ENCODE data around the gene FAM228B.

The FAM228B gene

DNA sequence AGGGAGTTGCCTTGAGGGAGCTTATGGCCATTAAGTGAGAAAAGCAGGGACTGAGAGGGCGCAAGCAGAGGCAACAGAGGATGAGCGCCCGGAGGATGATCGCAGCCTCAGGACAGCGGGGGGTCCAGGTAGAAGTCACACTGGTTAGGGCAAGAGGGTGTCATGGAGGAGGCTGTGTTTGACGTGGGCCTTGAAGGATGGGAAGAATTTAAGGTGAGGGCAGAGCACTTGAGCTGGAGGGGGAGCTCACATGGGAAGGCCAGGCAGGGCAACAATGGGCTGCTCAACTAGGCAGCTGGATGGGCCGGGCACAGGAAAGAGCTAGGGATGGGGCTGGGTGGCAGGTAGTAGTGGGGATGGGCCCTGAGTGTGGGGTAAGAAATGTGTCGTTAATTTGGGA is 83.4 kb downstream of the FAM228B start:
- no peak for DNase-seq

GRCh38 chr2:24207359-24207758 is 84.1 kb downstream of the FAM228B start:
- no peak for DNase-seq

DNA sequence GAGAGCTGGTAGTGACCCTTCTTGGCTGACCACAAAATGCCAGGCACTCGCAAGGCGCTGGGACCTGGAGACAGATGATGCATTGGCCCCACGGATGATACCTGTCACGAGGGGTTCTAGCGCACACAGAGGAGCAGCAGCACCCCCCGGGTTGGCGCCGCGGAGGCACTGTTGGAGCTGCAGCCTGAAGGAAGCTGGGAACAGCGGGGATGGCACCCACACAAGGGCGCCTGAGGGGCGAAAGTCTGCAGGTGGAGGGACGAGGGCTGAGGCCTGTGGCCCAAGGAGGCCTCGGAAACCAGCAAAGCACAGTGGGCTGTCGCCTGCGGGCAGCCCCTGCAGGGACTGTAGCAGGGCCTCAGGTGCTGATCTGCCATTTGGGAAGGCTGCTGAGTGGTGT is 85.2 kb downstream of the FAM228B start:
- DNase-seq, result no peak

GRCh38 chr2:24209389-24210105 is 86.3 kb downstream of the FAM228B start:
- DNase-seq, result no peak

DNA sequence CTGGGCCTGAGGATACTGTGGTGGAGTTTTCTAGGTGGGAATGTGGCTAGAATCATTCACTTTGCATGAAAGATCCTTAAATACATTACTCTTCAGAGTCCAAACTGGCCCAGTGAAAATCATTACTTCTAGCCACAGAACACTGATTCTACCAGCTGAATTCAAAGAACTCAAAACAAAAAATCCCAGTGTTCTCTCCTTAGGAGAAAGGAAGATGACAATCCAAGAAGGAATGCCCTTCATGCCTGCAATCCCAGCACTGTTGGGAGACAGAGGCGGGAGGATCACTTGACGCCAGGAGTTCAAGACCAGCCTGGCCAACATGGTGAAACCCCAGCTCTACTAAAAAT is 86.8 kb downstream of the FAM228B start:
- DNase-seq, result no peak

GRCh38 chr2:24210723-24211122 is 87.5 kb downstream of the FAM228B start:
- DNase-seq, result no peak

GRCh38 chr2:24211408-24211807 is 88.1 kb downstream of the FAM228B start:
- no peak for DNase-seq

- DNase-seq, result no peak
Measured at GRCh38 chr2:24214880-24215279, 91.6 kb downstream of the FAM228B start.

Measured in NCI-H187 (cell line).